ENCODE results near the gene PCDH17.

The PCDH17 gene

GRCh38 chr13:57726981-57727380 is 95.4 kb downstream of the PCDH17 start:
- DNase-seq (ENCODE audit: insufficient read length, low spot score), result no peak
- no peak for FAIRE-seq

DNA sequence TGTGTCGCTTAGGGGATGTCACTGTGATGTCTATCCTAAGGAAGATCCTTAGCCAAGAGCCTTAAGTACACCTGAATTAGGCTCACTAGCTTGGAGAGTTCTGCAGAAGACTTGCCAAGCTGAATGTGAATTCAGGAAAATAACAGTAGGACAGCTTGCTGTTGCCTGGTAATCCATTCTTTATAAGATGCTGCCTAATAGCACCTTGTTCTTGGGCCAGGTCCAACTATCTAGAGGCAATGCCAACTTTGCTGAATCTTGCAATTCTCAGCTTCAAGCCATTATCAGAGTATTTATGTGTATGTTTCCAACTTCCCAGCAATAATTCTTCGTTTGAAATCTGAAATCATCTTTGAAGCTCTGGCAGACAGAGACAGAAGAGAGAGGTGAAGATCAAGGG is 102.8 kb downstream of the PCDH17 start:
- FAIRE-seq, result no peak
- DNase-seq (ENCODE audit: insufficient read length, low spot score), result no peak

- DNase-seq (ENCODE audit: insufficient read length, low spot score) (no peak), FAIRE-seq (no peak)
Measured at GRCh38 chr13:57739089-57739488, 107.5 kb downstream of the PCDH17 start.

DNA sequence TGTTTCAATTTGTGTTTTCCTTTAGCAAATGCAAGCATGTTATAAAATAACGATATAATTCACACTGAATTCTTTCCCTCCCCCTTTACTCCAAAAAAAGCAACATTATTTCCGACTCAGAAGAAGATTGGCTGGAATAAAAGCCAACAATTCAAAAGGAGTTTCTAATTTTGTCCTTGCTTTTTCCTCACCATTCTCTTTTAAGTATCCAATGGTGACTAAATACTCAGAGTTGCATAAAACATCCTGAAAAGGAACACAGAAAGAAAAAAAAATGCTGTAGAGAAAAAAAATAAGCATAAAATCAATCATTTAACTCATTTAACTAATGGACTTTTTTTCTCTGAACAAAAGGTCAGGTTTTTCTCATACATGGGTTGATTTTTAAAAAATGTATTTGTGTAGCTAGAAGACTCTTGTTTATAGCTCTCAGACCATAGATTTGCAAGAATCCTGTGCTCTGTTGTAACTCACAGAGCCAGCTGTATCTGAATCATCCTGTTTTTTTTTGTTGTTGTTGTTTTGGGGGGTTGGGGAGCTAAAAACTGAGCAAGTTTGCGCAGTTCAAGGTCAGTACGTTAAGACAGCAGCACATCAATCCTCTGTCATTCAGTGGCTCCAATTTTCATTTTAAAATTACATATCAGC is 108.1 kb downstream of the PCDH17 start:
- FAIRE-seq (no peak), DNase-seq (ENCODE audit: insufficient read length, low spot score) (no peak)

DNA sequence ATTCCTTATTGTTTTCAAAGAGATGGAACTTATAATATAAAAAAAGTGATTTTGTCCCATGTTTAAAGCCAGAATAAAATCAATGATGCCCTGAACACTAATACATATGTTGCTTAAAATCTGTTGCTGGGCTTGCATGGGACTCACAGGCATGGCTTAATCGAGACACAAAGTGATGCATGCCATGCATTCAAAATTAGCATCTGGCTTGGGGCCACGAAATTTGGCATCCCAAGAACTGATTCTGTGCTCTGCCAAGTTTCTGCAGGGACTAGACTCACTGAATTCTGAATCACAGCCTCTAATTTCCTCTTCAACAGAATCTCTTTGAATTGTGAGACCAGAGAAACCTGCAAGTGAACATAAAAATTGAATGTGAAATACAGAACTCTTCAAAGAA is 109.2 kb downstream of the PCDH17 start:
- FAIRE-seq, result no peak

GRCh38 chr13:57748096-57748495 is 116.6 kb downstream of the PCDH17 start:
- no peak for FAIRE-seq
- DNase-seq (ENCODE audit: insufficient read length, low spot score), result no peak

More for the DNA sequence above, 109.2 kb downstream of the PCDH17 start:
- no peak for DNase-seq (ENCODE audit: insufficient read length, low spot score)

GRCh38 chr13:57760951-57761350 is 129.4 kb downstream of the PCDH17 start:
- no peak for DNase-seq (ENCODE audit: insufficient read length, low spot score)
- FAIRE-seq, result no peak

DNA sequence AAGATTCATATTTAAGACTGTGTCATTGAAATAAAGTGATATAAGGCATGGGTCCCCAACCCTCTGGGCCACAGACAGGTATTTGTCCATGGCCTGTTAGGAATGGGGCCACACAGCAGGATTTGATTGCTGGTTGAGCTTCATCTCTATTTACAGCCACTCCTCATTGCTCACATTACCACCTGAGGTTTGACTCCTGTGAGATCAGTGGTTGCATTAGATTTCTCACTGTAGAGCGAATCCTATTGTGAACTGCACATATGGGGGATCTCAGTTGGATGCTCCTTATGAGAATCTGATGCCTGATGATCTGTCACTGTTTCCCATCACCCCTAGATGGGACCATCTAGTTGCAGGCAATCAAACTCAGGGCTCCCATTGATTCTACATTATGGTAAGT is 132.1 kb downstream of the PCDH17 start:
- no peak for DNase-seq (ENCODE audit: insufficient read length, low spot score)
- no peak for FAIRE-seq
